Measurements from ENCODE around the gene DNAAF9. TPM values are rescaled to one million over a fixed set of nuclear protein-coding genes. Genes with fewer than 3 reads are reported as not detected.

Gene DNAAF9
- total and polyA plus RNA-seq, 2 donors from 2014 or later, result 7.3 to 25.2 TPM

- Histone ChIP-seq H3K27ac (ENCODE audit: low read depth in 2 of 2, low read length in 2 of 2) (no peak overlapping the region), H3K36me3 (ENCODE audit: control insufficient read depth in 2 of 3, insufficient read depth in 3 of 3, low read length in 3 of 3) (no peaks in the 10 kb centered on the region), H3K9me3 (ENCODE audit: control insufficient read depth in 2 of 3, insufficient read depth in 1 of 3, low read length in 3 of 3) (no peaks in the 10 kb centered on the region), H3K4me1 (ENCODE audit: control insufficient read depth in 2 of 3, insufficient read depth in 2 of 3, low read depth in 1 of 3, low read length in 3 of 3) (peaks cover 0 to 4% (median 2%) of the 10 kb centered on the region in 3 donors), H3K4me3 (ENCODE audit: low read length in 3 of 3) (no peak overlapping the region), H3K27me3 (ENCODE audit: control insufficient read depth, insufficient read depth, low read length) (no peaks in the 10 kb centered on the region), H3K9ac (ENCODE audit: low read length in 3 of 3) (no peak overlapping the region)
- no peak for TF ChIP-seq CTCF (IDR thresholded peaks at IDR 0.05; ENCODE audit: borderline replicate concordance, extremely low read depth, insufficient read depth)
- FAIRE-seq (no peak), DNase-seq (no peak)
- intact Hi-C loops (cut with DNase I), result no loop called here
These were observed 45.2 kb upstream of the DNAAF9 start for GRCh38 chr20:3452690-3453089.

DNA sequence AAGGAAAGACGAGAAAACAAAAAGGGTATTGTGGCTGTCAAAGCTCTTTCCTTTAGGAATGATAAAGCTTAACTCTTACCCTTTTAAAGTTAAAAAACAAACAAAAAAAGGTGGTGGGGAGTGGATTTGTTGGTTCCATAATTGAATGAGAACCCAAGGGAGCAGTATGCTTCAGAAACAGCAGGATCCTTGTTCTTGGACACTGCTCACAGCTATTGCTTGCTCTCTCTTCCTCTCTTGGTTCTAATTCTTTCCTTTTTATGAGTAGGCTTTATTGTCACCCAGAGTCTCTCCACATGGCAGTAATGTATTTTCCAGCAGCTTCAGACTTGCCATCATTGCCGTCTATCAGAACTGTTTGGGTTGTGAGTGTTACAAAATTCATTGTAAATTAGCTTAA is 44.7 kb upstream of the DNAAF9 start:
- Histone ChIP-seq H3K9ac (ENCODE audit: low read length in 3 of 3) (no peak overlapping the region), H3K9me3 (ENCODE audit: control insufficient read depth in 2 of 3, insufficient read depth in 1 of 3, low read length in 3 of 3) (no peaks in the 10 kb centered on the region), H3K4me3 (ENCODE audit: low read length in 3 of 3) (no peak overlapping the region), H3K36me3 (ENCODE audit: control insufficient read depth in 2 of 3, insufficient read depth in 3 of 3, low read length in 3 of 3) (no peaks in the 10 kb centered on the region), H3K27me3 (ENCODE audit: control insufficient read depth, insufficient read depth, low read length) (no peaks in the 10 kb centered on the region), H3K27ac (ENCODE audit: low read depth in 2 of 2, low read length in 2 of 2) (no peak overlapping the region), H3K4me1 (ENCODE audit: control insufficient read depth in 2 of 3, insufficient read depth in 2 of 3, low read depth in 1 of 3, low read length in 3 of 3) (peaks cover 0 to 4% (median 2%) of the 10 kb centered on the region in 3 donors)
- TF ChIP-seq CTCF (IDR thresholded peaks at IDR 0.05; ENCODE audit: borderline replicate concordance, extremely low read depth, insufficient read depth), result no peak
- DNase-seq, result no peak
- intact Hi-C loops (cut with DNase I), result no loop called here
- no peak for FAIRE-seq

DNA sequence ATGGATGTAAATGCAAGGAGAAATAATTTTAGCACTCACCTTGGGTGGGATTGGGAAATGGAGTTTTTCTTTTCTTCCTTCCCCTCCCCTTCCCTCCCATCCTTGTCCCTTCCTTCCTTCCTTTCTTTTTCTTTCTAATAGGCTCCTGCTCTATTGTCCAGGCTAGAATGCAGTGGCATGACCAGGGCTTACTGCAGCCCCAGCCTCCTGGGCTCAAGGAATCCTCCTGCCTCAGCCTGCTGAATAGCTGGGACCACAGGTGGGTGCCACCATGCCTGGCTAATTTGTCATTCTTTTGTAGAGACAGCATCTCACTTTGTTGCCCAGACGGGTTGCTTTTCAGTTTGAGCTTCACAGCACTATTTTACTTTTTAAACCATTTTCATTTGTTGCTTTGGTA is 41.9 kb upstream of the DNAAF9 start:
- Histone ChIP-seq H3K27ac (ENCODE audit: low read depth in 2 of 2, low read length in 2 of 2) (no peak overlapping the region), H3K36me3 (ENCODE audit: control insufficient read depth in 2 of 3, insufficient read depth in 3 of 3, low read length in 3 of 3) (no peaks in the 10 kb centered on the region), H3K4me3 (ENCODE audit: low read length in 3 of 3) (no peak overlapping the region), H3K9ac (ENCODE audit: low read length in 3 of 3) (no peak overlapping the region), H3K4me1 (ENCODE audit: control insufficient read depth in 2 of 3, insufficient read depth in 2 of 3, low read depth in 1 of 3, low read length in 3 of 3) (peaks cover 0 to 4% (median 0%) of the 10 kb centered on the region in 3 donors), H3K9me3 (ENCODE audit: control insufficient read depth in 2 of 3, insufficient read depth in 1 of 3, low read length in 3 of 3) (no peaks in the 10 kb centered on the region), H3K27me3 (ENCODE audit: control insufficient read depth, insufficient read depth, low read length) (no peaks in the 10 kb centered on the region)
- intact Hi-C loops (cut with DNase I), result no loop called here
- no peak for TF ChIP-seq CTCF (IDR thresholded peaks at IDR 0.05; ENCODE audit: borderline replicate concordance, extremely low read depth, insufficient read depth)
- DNase-seq (no peak), FAIRE-seq (no peak)

GRCh38 chr20:3447321-3447720 is 39.9 kb upstream of the DNAAF9 start:
- no peak overlapping the region for H3K9ac ChIP-seq (ENCODE audit: low read length in 3 of 3)
- H3K4me3 ChIP-seq (ENCODE audit: low read length in 3 of 3), result no peak overlapping the region
- no peak for DNase-seq
- H3K4me1 ChIP-seq (ENCODE audit: control insufficient read depth in 2 of 3, insufficient read depth in 2 of 3, low read depth in 1 of 3, low read length in 3 of 3), result peaks cover 0 to 2% (median 0%) of the 10 kb centered on the region in 3 donors
- H3K9me3 ChIP-seq (ENCODE audit: control insufficient read depth in 2 of 3, insufficient read depth in 1 of 3, low read length in 3 of 3), result no peaks in the 10 kb centered on the region
- H3K27me3 ChIP-seq (ENCODE audit: control insufficient read depth, insufficient read depth, low read length), result no peaks in the 10 kb centered on the region
- H3K27ac ChIP-seq (ENCODE audit: low read depth in 2 of 2, low read length in 2 of 2), result no peak overlapping the region
- no peak for TF ChIP-seq CTCF (IDR thresholded peaks at IDR 0.05; ENCODE audit: borderline replicate concordance, extremely low read depth, insufficient read depth)
- no peak for FAIRE-seq
- intact Hi-C loops (cut with DNase I), result no loop called here
- no peaks in the 10 kb centered on the region for H3K36me3 ChIP-seq (ENCODE audit: control insufficient read depth in 2 of 3, insufficient read depth in 3 of 3, low read length in 3 of 3)
